WTC11 (cell line): ENCODE data around the gene PSMG4. TPM values are rescaled to one million over a fixed set of nuclear protein-coding genes. Genes with fewer than 3 reads are reported as not detected.

Experiments
- ATAC-seq: fragments of 200-7000 bp; cut with Tn5 transposase; 2 replicates; pipeline ENCODE4 v1.10.0; 2021; ENCODE audit warnings: mild to moderate bottlenecking, moderate library complexity
- CTCF ChIA-PET: fragments of 300-600 bp; sonication (Branson Sonifier 250); formaldehyde crosslinking; loops from one replicate; lab custom pipeline; 2021; ENCODE audit warnings: antibody characterized with exemption; lab: Charles Lee
- POLR2A ChIA-PET: fragments of 350-600 bp; sonication (Branson Sonifier 250); formaldehyde crosslinking; loops from one replicate; lab custom pipeline; 2021; ENCODE audit warnings: antibody characterized with exemption; lab: Charles Lee
- DNase-seq: peaks from one replicate; pipeline ENCODE4 v3.0.0; 2021; ENCODE audit warnings: low spot score
- H3K27ac Mint-ChIP-seq: 2 replicates; pipeline ENCODE4 v1.8.0; 2021; ENCODE audit warnings: mixed read lengths
- H3K27me3 Mint-ChIP-seq: 2 replicates; pipeline ENCODE4 v1.8.0; 2021; ENCODE audit warnings: low read depth, mild to moderate bottlenecking, moderate library complexity, mixed read lengths
- H3K36me3 Mint-ChIP-seq: 2 replicates; pipeline ENCODE4 v1.8.0; 2021; ENCODE audit warnings: mixed read lengths
- H3K4me1 Mint-ChIP-seq: 2 replicates; pipeline ENCODE4 v1.8.0; 2022; ENCODE audit warnings: mixed read lengths
- H3K4me3 Mint-ChIP-seq: 2 replicates; pipeline ENCODE4 v1.8.0; 2021; ENCODE audit warnings: mild to moderate bottlenecking, moderate library complexity, mixed read lengths
- H3K9me3 Mint-ChIP-seq: 2 replicates; pipeline ENCODE4 v1.8.0; 2021; ENCODE audit warnings: mixed read lengths
- ARID4B ChIP-seq: sonication (generic); formaldehyde crosslinking; IDR thresholded peaks from 2 replicates; pipeline ENCODE4 v1.8.0; 2023; ENCODE audit warnings: missing genetic modification reagents, mild to moderate bottlenecking, borderline replicate concordance
- E2F5 ChIP-seq: sonication (generic); formaldehyde crosslinking; IDR thresholded peaks from 2 replicates; pipeline ENCODE4 v1.8.1; 2022; ENCODE audit warnings: mild to moderate bottlenecking, moderate library complexity, missing genetic modification reagents
- ELF4 ChIP-seq: sonication (generic); formaldehyde crosslinking; IDR thresholded peaks from 2 replicates; pipeline ENCODE4 v1.8.1; 2022; ENCODE audit warnings: low read depth, mild to moderate bottlenecking, moderate library complexity, missing genetic modification reagents
- FOXP4 ChIP-seq: sonication (generic); formaldehyde crosslinking; IDR thresholded peaks from 2 replicates; pipeline ENCODE4 v1.8.0; 2022; ENCODE audit warnings: mild to moderate bottlenecking, missing genetic modification reagents
- HMGXB4 ChIP-seq: sonication (generic); formaldehyde crosslinking; IDR thresholded peaks from 2 replicates; pipeline ENCODE4 v1.8.1; 2023; ENCODE audit warnings: mild to moderate bottlenecking, moderate library complexity, missing genetic modification reagents
- IRF1 ChIP-seq: sonication (generic); formaldehyde crosslinking; IDR thresholded peaks from 2 replicates; pipeline ENCODE4 v1.8.0; 2023; ENCODE audit warnings: missing genetic modification reagents
- IRF2 ChIP-seq: sonication (generic); formaldehyde crosslinking; IDR thresholded peaks from 2 replicates; pipeline ENCODE4 v1.8.0; 2022; ENCODE audit warnings: low read depth, missing genetic modification reagents, borderline replicate concordance
- KAT7 ChIP-seq: sonication (generic); formaldehyde crosslinking; IDR thresholded peaks from 2 replicates; pipeline ENCODE4 v1.8.1; 2023; ENCODE audit warnings: missing genetic modification reagents, mild to moderate bottlenecking, borderline replicate concordance
- MXD4 ChIP-seq: fragments of 250-450 bp; sonication (Bioruptor Pico); IDR thresholded peaks from 2 replicates; pipeline ENCODE4 v1.8.0; 2021; ENCODE audit warnings: mild to moderate bottlenecking, moderate library complexity, borderline replicate concordance
- PRDM15 ChIP-seq: sonication (generic); formaldehyde crosslinking; IDR thresholded peaks from 2 replicates; pipeline ENCODE4 v1.8.0; 2022; ENCODE audit warnings: missing genetic modification reagents
- SMAD3 ChIP-seq: sonication (generic); formaldehyde crosslinking; IDR thresholded peaks from 2 replicates; pipeline ENCODE4 v1.8.0; 2022; ENCODE audit warnings: missing genetic modification reagents, mild to moderate bottlenecking, borderline replicate concordance
- SP1 ChIP-seq: sonication (generic); formaldehyde crosslinking; conservative IDR thresholded peaks from 2 replicates; pipeline ENCODE4 v1.8.1; 2022; ENCODE audit warnings: missing genetic modification reagents
- ZNF671 ChIP-seq: fragments of 250-450 bp; sonication (Bioruptor Pico); IDR thresholded peaks from 2 replicates; pipeline ENCODE4 v1.8.0; 2021; ENCODE audit warnings: mild to moderate bottlenecking
- total RNA-seq: library from RNA; stranded (reverse); gene quantifications from 3 replicates; pipeline ENCODE4 v1.2.3, GENCODE V29; 2021

Gene PSMG4
- total RNA-seq, 1 experiment from 2014 or later, result 38.2 TPM

GRCh38 chr6:3211681-3212080, 47.1 kb upstream of the PSMG4 start:
- Mint-ChIP-seq H3K36me3 (no peaks in the 10 kb centered on the region), H3K9me3 (no peaks in the 10 kb centered on the region), H3K27me3 (no peaks in the 10 kb centered on the region), H3K27ac (no peak overlapping the region), H3K4me3 (no peak overlapping the region), H3K4me1 (peaks cover 21% of the 10 kb centered on the region)
- ChIA-PET POLR2A (no interaction called here), CTCF (interaction anchor here (1.5 to 1.6 kb wide), 2 partner anchors 18 to 49 kb away, joined by 3 to 5 read pairs; no protein-coding TSS in a partner anchor)
- ATAC-seq, result no peak
- no peak for DNase-seq
- no peak for TF ChIP-seq HMGXB4 (CRISPR knock-in tag)
- TF ChIP-seq E2F5 (CRISPR knock-in tag), result no peak
- TF ChIP-seq FOXP4 (CRISPR knock-in tag), result no peak
- no peak for TF ChIP-seq MXD4
- TF ChIP-seq ELF4, result no peak
- no peak for TF ChIP-seq IRF1 (CRISPR knock-in tag)
- TF ChIP-seq ARID4B (CRISPR knock-in tag), result no peak
- no peak for TF ChIP-seq SP1
- TF ChIP-seq KAT7, result no peak
- no peak for TF ChIP-seq PRDM15 (CRISPR knock-in tag)
- TF ChIP-seq SMAD3 (CRISPR knock-in tag), result no peak
- no peak for TF ChIP-seq IRF2
- no peak for TF ChIP-seq ZNF671
- TF ChIP-seq, all 79 proteins: peak for 0
